Fibroblast of the aortic adventitia (primary cell): Measurements from ENCODE around the gene ZBED4. TPM values are rescaled to one million over a fixed set of nuclear protein-coding genes. Genes with fewer than 3 reads are reported as not detected.
A peak's percentile ranks its signal among the peaks of the same experiment; 100 is the strongest.
"Not testable (repeated sequence)": the region's sequence is repeated elsewhere in the genome, so short reads cannot be mapped to it uniquely, and the experiment has no call there.

Experiments
- DNase-seq: peaks from one replicate; pipeline ENCODE4 v3.0.0-alpha.2; 2010; ENCODE audit warnings: low read depth
- H3K4me3 ChIP-seq: 2 replicates; pipeline ENCODE4 v1.5.1; 2011; ENCODE audit warnings: low read depth, mild to moderate bottlenecking, control low read depth, low read length, moderate library complexity
- CTCF ChIP-seq: IDR thresholded peaks from 2 replicates; pipeline ENCODE4 v1.5.1; 2011; ENCODE audit warnings: mild to moderate bottlenecking, low read length, control low read depth, inconsistent platforms; ENCODE audit not compliant: insufficient read depth
- total RNA-seq: library from RNA; depleted of rRNA; stranded (reverse); fragments of >200 nt; gene quantifications from 2 replicates; pipeline ENCODE4 v1.2.3, GENCODE V29; 2012; ENCODE audit warnings: low replicate concordance

Gene ZBED4
- total RNA-seq, 1 donor = 8.3 TPM

- no peak overlapping the region for H3K4me3 ChIP-seq
- DNase-seq = peak; percentile 28
- TF ChIP-seq CTCF = peak; percentile 14
Observed at GRCh38 chr22:49820984-49821383, 32.7 kb upstream of the ZBED4 start.

- H3K4me3 ChIP-seq, DNase-seq: not testable (repeated sequence)
Observed at GRCh38 chr22:49821741-49822140, 31.9 kb upstream of the ZBED4 start.

GRCh38 chr22:49823289-49824045 lies 30.2 kb upstream of the ZBED4 start:
- H3K4me3 ChIP-seq = no peak overlapping the region
- TF ChIP-seq CTCF = no peak
- DNase-seq = no peak

GRCh38 chr22:49824185-49824925 lies 29.3 kb upstream of the ZBED4 start:
- no peak for TF ChIP-seq CTCF
- no peak for DNase-seq

GRCh38 chr22:49824936-49825335 lies 28.7 kb upstream of the ZBED4 start:
- TF ChIP-seq CTCF = no peak
- DNase-seq = no peak
- peak overlapping the region; percentile 80 for H3K4me3 ChIP-seq

More at GRCh38 chr22:49824185-49824925, 29.3 kb upstream of the ZBED4 start:
- no peak overlapping the region for H3K4me3 ChIP-seq

GRCh38 chr22:49825436-49825835 lies 28.2 kb upstream of the ZBED4 start:
- H3K4me3 ChIP-seq = peak overlapping the region; percentile 80
- TF ChIP-seq CTCF = no peak
- DNase-seq = peak; percentile 48

GRCh38 chr22:49825944-49826602 lies 27.6 kb upstream of the ZBED4 start:
- no peak for TF ChIP-seq CTCF
- H3K4me3 ChIP-seq = peak overlapping the region; percentile 80
- DNase-seq = peak; percentile 37
